Measurements from ENCODE around the gene ARFGEF2.
A peak's percentile ranks its signal among the peaks of the same experiment; 100 is the strongest.

The ARFGEF2 gene

GRCh38 chr20:48906221-48906877 lies 15.2 kb upstream of the ARFGEF2 start:
- in situ Hi-C loops (cut with MboI; ENCODE audit: low pct_unique_long_range_greater_than_20kb, low sequenced_read_pairs, unreplicated experiment) = loop anchor here (5.0 kb wide), 1 partner anchor 249 kb away; no protein-coding TSS in a partner anchor
- TF ChIP-seq CTCF (IDR thresholded peaks at IDR 0.05; ENCODE audit: extremely low read depth, insufficient read depth, missing control alignments) = no peak
- no peak for DNase-seq (ENCODE audit: low spot score)

GRCh38 chr20:48908656-48909319 lies 12.7 kb upstream of the ARFGEF2 start:
- TF ChIP-seq CTCF (IDR thresholded peaks at IDR 0.05; ENCODE audit: extremely low read depth, insufficient read depth, missing control alignments) = no peak
- in situ Hi-C loops (cut with MboI; ENCODE audit: low pct_unique_long_range_greater_than_20kb, low sequenced_read_pairs, unreplicated experiment) = loop anchor here (5.0 kb wide), 1 partner anchor 251 kb away; no protein-coding TSS in a partner anchor

GRCh38 chr20:48909910-48910309 lies 11.6 kb upstream of the ARFGEF2 start:
- in situ Hi-C loops (cut with MboI; ENCODE audit: low pct_unique_long_range_greater_than_20kb, low sequenced_read_pairs, unreplicated experiment) = loop anchor here (5.0 kb wide), 1 partner anchor 253 kb away; no protein-coding TSS in a partner anchor
- no peak for DNase-seq (ENCODE audit: low spot score)
- no peak for TF ChIP-seq CTCF (IDR thresholded peaks at IDR 0.05; ENCODE audit: extremely low read depth, insufficient read depth, missing control alignments)

More at GRCh38 chr20:48908656-48909319, 12.7 kb upstream of the ARFGEF2 start:
- DNase-seq (ENCODE audit: low spot score) = no peak

- DNase-seq (ENCODE audit: low spot score) = no peak
- TF ChIP-seq CTCF (IDR thresholded peaks at IDR 0.05; ENCODE audit: extremely low read depth, insufficient read depth, missing control alignments) = no peak
- in situ Hi-C loops (cut with MboI; ENCODE audit: low pct_unique_long_range_greater_than_20kb, low sequenced_read_pairs, unreplicated experiment) = no loop called here
Observed at GRCh38 chr20:48910347-48910781, 11.1 kb upstream of the ARFGEF2 start.

GRCh38 chr20:48912065-48912464 lies 9.4 kb upstream of the ARFGEF2 start:
- no peak for DNase-seq (ENCODE audit: low spot score)
- in situ Hi-C loops (cut with MboI; ENCODE audit: low pct_unique_long_range_greater_than_20kb, low sequenced_read_pairs, unreplicated experiment) = no loop called here

GRCh38 chr20:48916699-48917098 lies 4.8 kb upstream of the ARFGEF2 start:
- in situ Hi-C loops (cut with MboI; ENCODE audit: low pct_unique_long_range_greater_than_20kb, low sequenced_read_pairs, unreplicated experiment) = no loop called here
- TF ChIP-seq CTCF (IDR thresholded peaks at IDR 0.05; ENCODE audit: extremely low read depth, insufficient read depth, missing control alignments) = no peak
- no peak for DNase-seq (ENCODE audit: low spot score)

More at GRCh38 chr20:48912065-48912464, 9.4 kb upstream of the ARFGEF2 start:
- TF ChIP-seq CTCF (IDR thresholded peaks at IDR 0.05; ENCODE audit: extremely low read depth, insufficient read depth, missing control alignments) = peak; percentile 1
